Ovary (tissue), 9 donors: ENCODE results near the gene WDR81. TPM values are rescaled to one million over a fixed set of nuclear protein-coding genes. Genes with fewer than 3 reads are reported as not detected.
"Not testable (repeated sequence)": the region's sequence is repeated elsewhere in the genome, so short reads cannot be mapped to it uniquely, and the experiment has no call there.

Source experiments
- DNase-seq, 5 donors: peaks; one replicate each; pipeline ENCODE4 v3.0.0-alpha.2; 2019 to 2020
- H3K27ac ChIP-seq, 2 donors: fragments of 200-600 bp; one replicate each; pipeline versions ENCODE4 v1.5.1 to v1.8.0; 2019 to 2022
- H3K27me3 ChIP-seq: fragments of 200-600 bp; one replicate; pipeline ENCODE4 v1.8.0; 2022
- H3K36me3 ChIP-seq: fragments of 200-600 bp; sonication (generic); one replicate; pipeline ENCODE4 v1.5.1; 2019
- H3K4me1 ChIP-seq: one replicate; pipeline ENCODE4 v1.8.1; 2013; ENCODE audit warnings: mild to moderate bottlenecking, moderate library complexity; ENCODE audit not compliant: insufficient read depth
- H3K4me3 ChIP-seq: fragments of 200-600 bp; sonication (generic); one replicate; pipeline ENCODE4 v1.5.1; 2017
- H3K9me3 ChIP-seq, 2 donors: fragments of 200-600 bp in 1 of 2; sonication (generic) in 1 of 2; one replicate each; pipeline versions ENCODE4 v1.5.1 to v1.8.1; 2013 to 2019; ENCODE audit warnings: mild to moderate bottlenecking in 1 of 2, moderate library complexity in 1 of 2
- CTCF ChIP-seq, 3 donors: fragments of 450-650 bp in 2 of 3; fragments of 200-600 bp in 1 of 3; IDR thresholded peaks; one replicate each; pipeline versions ENCODE4 v1.5.1 to v1.8.0; 2016 to 2022; ENCODE audit warnings: antibody characterized with exemption in 3 of 3, mild to moderate bottlenecking in 1 of 3
- EP300 ChIP-seq: sonication (generic); formaldehyde crosslinking; IDR thresholded peaks from one replicate; pipeline ENCODE4 v1.6.1; 2017; ENCODE audit warnings: antibody characterized with exemption
- POLR2A ChIP-seq: fragments of 450-650 bp; IDR thresholded peaks from one replicate; pipeline ENCODE4 v1.6.1; 2017; ENCODE audit warnings: antibody characterized with exemption, mild to moderate bottlenecking, moderate library complexity
- WGBS, 3 donors: extraction: QIAGEN DNeasy Blood & Tissue Kit in 1 of 3; methylation state at CpG; one replicate each; pipeline versions ENCODE4 v1.1.5 to v1.1.7; 2013 to 2017; 5-methylcytosine and 5-hydroxymethylcytosine counted together
- intact Hi-C, 4 donors: fragments of 100-400 bp; cut with DNase I; formaldehyde crosslinking; loops; one replicate each; pipeline versions ENCODE4 v1.11.0 to v1.15.1; 2022 to 2023
- polyA plus RNA-seq, 2 donors: library from polyadenylated mRNA; stranded (reverse); fragments of 200-250 nt in 1 of 2; fragments of 350-450 nt in 1 of 2; fragmentation: Illumina TruSeq in 1 of 2; extraction: RNeasy Lipid Tissue Mini Kit (QIAGEN cat#74804) in 1 of 2; gene quantifications; one replicate each; pipeline ENCODE4 v1.2.3, GENCODE V29; 2013 to 2014
- total RNA-seq, 7 donors: library from RNA; depleted of rRNA in 2 of 7; stranded (reverse); fragments of >200 nt in 2 of 7; fragmentation: NEBNext Ultra II Directional in 3 of 7; extraction: Animal tissue kit (Norgen Biotek cat#: 25700) in 3 of 7; gene quantifications; one replicate each; pipeline versions ENCODE4 v1.1.0 to v1.2.4, GENCODE V29; 2016 to 2023
- donor health status: DM: no; HTN: no; CAD: no; lungs with moderate emphysema.
- donor health status: DM: no; HTN: no; CAD: no.
- donor health status: Bipolar disorder and iron deficiency.
- donor health status: DM: yes; HTN: yes; CAD: no.
- donor health status: DM: no; HTN: no; CAD: no.
- donor health status: DM: yes; HTN: yes; CAD: no.

WDR81 gene
- total and polyA plus RNA-seq, 9 donors = 1.3 to 59.4 (median 36.2) TPM

GRCh38 chr17:1737531-1738291 is 13.2 kb downstream of the WDR81 start:
- intact Hi-C loops = no loop called here
- TF ChIP-seq POLR2A (no peak), EP300 (no peak), CTCF (IDR thresholded peaks at IDR 0.05) (no peak)
- H3K4me3 ChIP-seq = no peak overlapping the region
- WGBS, 3 donors = 82 to 88% (median 83%) methylated on average over 21 of the region's 21 CpGs
- peaks cover 25% of the 10 kb centered on the region for H3K4me1 ChIP-seq
- no peaks in the 10 kb centered on the region for H3K9me3 ChIP-seq
- no peaks in the 10 kb centered on the region for H3K36me3 ChIP-seq
- peak overlapping the region; percentile 70 to 73 for H3K27ac ChIP-seq
- no peaks in the 10 kb centered on the region for H3K27me3 ChIP-seq
- DNase-seq = peak in 4 of 5 donors; percentile 30 to 65 (median 46)

- not testable (repeated sequence) for H3K36me3 ChIP-seq, H3K27me3 ChIP-seq, H3K9me3 ChIP-seq, DNase-seq, H3K4me3 ChIP-seq
- Histone ChIP-seq H3K4me1 (peaks cover 20% of the 10 kb centered on the region), H3K27ac (peak overlapping the region in 1 of 2 donors; percentile 32)
- intact Hi-C loops = loop anchor here in 1 of 4 donors (2.0 kb wide), 1 partner anchor 15 kb away; no protein-coding TSS in a partner anchor
- 83 to 97% (median 96%) methylated on average over 7 of the region's 7 CpGs for WGBS, 3 donors
Observed at GRCh38 chr17:1741899-1742298, 17.4 kb downstream of the WDR81 start.

GRCh38 chr17:1742371-1743087 is 18.0 kb downstream of the WDR81 start, which contains the start of gene SERPINF2:
TSS of gene SERPINF2 (plus strand) at chr17:1742871. CDS start at chr17:1744996, 2,125 bp downstream.
- no peaks in the 10 kb centered on the region for H3K36me3 ChIP-seq
- no peak for TF ChIP-seq CTCF (IDR thresholded peaks at IDR 0.05)
- WGBS, 3 donors = 20 to 37% (median 36%) methylated on average over 10 of the region's 10 CpGs
- H3K27me3 ChIP-seq = no peaks in the 10 kb centered on the region
- no peaks in the 10 kb centered on the region for H3K9me3 ChIP-seq
- H3K27ac ChIP-seq = peak within 1 kb of the TSS in 1 of 2 donors; percentile 32
- peak in 1 of 5 donors; percentile 39 for DNase-seq
- no peak within 1 kb of the TSS for H3K4me3 ChIP-seq
- H3K4me1 ChIP-seq = peaks cover 15% of the 10 kb centered on the region
- intact Hi-C loops = loop anchor here in 1 of 4 donors (2.0 kb wide), 1 partner anchor 14 kb away; no protein-coding TSS in a partner anchor

- 66 to 78% (median 69%) methylated on average over 2 of the region's 2 CpGs for WGBS, 3 donors
- Histone ChIP-seq H3K4me3 (no peak overlapping the region), H3K9me3 (no peaks in the 10 kb centered on the region), H3K27ac (peak overlapping the region in 1 of 2 donors; percentile 32), H3K36me3 (no peaks in the 10 kb centered on the region), H3K4me1 (peaks cover 11% of the 10 kb centered on the region), H3K27me3 (no peaks in the 10 kb centered on the region)
- TF ChIP-seq POLR2A (no peak), CTCF (IDR thresholded peaks at IDR 0.05) (no peak), EP300 (no peak)
- intact Hi-C loops = loop anchor here in 1 of 4 donors (2.0 kb wide), 1 partner anchor 14 kb away; no protein-coding TSS in a partner anchor
- DNase-seq = no peak
Observed at GRCh38 chr17:1743088-1743439, 18.6 kb downstream of the WDR81 start.
